CD4-positive, alpha-beta T cell treated with Interleukin-15 for 4 hours (primary cell): ENCODE measurements around the gene MAP7D1.
A peak's percentile ranks its signal among the peaks of the same experiment; 100 is the strongest.

ENCODE experiments used
- DNase-seq: peaks from one replicate; pipeline ENCODE4 v3.0.0-alpha.2; 2020; ENCODE audit warnings: low spot score

MAP7D1 gene

GRCh38 chr1:36155408-36156328 lies at the start of gene MAP7D1:
MAP7D1 (plus strand) TSS chr1:36156160; CDS start chr1:36156418, 258 bp downstream.
- DNase-seq = peak; percentile 85

- DNase-seq = no peak
Measured at GRCh38 chr1:36106269-36106668, 49.7 kb upstream of the MAP7D1 start.

- no peak for DNase-seq
Measured at GRCh38 chr1:36107394-36107793, 48.6 kb upstream of the MAP7D1 start.

- no peak for DNase-seq
Measured at GRCh38 chr1:36108314-36108713, 47.6 kb upstream of the MAP7D1 start.

DNA sequence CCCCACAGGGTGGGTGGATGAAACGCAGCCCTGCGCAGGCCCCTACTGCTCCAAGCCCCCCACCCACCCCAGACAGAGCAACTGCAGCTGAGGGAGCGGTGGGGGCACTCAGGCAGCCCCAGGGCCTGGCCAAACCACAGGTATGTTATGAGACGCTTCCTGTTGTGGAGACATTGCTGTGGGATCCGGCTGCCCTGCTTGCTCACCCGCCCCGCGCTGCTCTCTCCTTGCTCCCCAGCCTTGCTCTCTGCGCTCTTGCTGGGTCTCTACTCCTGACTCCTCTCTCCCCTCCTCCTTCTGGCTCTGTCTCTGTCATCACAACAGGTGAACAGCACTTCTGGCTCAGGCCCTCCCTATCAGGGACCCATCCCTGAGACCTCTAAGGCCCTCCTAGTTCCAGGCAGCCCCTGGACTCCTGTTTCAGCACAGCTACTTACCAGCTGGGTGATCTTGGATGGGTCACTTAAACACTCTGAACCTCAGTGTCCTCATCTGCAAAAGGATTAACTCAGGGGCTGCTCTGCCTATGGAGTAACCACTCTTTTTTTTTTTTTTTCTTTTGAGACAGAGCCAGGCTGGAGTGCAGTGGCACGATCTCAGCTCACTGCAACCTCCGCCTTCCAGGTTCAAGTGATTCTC lies 46.8 kb upstream of the MAP7D1 start:
- DNase-seq = peak; percentile 24

- DNase-seq = no peak
Measured at GRCh38 chr1:36111151-36111550, 44.8 kb upstream of the MAP7D1 start.

DNA sequence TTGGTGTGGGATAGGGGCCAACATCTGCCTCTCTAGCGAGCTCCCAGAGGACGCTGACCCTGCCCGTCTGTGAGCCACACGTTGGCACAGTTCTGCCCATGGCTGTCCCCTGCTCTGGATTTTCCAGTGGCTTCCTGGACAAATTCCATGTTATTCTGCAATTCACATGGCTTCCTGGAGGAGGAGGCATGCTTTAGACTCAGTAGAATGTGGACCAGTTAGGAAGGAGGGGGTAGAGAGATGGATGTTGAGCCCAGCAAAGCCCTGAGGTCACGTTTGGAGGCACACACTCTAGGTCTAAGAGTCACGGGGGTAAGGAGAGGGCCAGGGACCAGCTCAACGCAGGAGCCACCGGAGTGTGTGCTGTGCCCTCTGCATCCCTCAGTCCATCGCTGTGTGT lies 43.1 kb upstream of the MAP7D1 start:
- DNase-seq = no peak

DNA sequence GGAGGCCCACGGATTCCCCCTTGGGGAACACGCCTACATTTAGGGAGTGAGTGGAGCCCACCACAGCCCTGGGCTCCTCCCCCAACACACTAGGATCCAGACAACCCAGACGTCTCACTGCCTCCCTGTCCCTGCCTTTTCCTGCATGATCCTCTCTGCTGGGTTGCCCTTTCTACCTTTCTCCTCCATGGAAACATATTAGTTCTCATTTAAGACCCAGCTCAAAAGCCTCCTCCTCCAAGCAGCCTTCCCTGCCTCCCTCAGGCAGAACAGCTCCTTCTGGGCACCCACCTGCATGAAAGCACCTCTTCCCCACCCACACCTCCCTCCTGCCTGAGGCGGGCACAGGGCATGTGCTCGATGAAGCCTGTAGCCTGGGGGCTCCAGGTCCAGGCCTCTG lies 41.6 kb upstream of the MAP7D1 start:
- no peak for DNase-seq

DNA sequence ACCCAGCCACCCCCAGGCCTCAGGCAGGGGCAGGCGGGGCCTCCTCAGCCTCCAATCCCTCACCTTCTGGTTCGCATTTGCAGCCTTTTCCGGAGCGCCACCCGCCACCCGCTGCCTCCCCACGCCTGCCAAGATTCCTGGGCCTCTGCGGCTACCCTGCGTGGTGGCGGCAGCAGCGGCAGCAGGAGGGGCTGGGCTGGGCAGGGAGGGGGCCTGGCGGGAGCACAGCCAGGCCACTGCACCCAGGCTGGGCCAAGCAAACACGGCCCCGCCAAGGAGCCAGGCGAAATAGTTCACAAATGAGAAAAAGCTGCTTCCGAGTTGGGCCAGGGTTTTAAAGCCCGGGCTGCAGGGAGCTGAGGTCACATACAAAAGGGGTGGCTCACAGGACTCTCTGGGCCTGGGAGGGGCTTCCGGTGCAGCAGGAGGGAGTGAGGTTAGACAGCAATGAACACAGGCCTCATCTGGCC lies 40.7 kb upstream of the MAP7D1 start:
- DNase-seq = no peak

DNA sequence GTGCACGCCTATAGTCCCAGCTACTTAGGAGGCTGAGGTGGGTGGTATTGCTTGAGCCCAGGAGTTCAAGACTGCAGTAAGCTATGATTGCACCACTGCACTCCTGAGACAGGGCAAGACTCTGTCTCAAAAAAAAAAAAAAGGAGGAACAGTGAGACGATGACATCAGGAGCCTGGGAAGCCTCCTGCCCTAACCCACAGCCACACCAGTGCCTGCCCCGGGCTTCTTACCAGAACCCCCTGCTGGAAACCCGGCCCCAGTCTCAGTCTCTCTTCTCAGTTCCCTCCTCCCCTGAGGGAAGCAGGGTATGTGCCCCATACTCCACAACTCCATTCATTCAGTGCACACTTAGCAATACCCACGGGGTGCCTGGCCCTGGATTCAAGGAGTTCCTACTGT lies 40.0 kb upstream of the MAP7D1 start:
- no peak for DNase-seq

GRCh38 chr1:36116901-36117300 lies 39.1 kb upstream of the MAP7D1 start:
- DNase-seq = no peak

DNA sequence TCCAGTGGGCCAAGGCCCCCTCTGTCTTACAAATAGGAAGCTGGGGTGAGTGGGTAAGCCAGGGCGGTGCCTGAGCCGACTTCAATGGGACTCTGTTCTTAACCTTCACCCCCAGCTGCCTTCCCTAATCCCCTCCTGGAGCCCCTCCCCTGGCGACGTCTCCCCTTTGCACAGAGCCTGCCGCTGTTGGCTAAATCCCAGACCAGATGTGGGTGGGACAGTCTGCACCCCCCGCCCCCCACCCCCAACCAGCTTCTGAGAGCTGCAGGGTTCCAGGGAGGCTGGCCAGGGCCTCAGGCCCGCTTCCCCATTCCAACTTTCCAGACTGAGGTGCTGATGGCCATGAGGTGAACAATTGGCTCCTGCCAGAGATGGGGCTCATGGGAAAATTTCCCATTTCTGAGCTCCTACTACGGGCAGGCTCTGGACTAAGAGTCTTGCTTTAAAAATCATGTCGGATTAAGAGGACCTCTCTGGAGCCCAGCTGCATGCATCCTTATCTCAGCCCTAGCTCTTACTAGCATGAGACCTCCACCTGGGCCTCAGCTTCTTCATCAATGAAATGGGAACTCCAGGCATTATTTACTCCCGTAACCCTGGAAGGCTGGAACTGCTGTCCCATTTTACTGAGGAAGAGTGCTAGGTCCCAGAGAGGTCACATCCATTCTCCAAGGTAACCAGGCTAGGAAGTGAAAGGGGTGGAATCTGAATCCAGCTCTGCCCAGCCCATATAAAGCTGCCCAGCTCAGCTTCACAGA lies 37.3 kb upstream of the MAP7D1 start:
- no peak for DNase-seq

DNA sequence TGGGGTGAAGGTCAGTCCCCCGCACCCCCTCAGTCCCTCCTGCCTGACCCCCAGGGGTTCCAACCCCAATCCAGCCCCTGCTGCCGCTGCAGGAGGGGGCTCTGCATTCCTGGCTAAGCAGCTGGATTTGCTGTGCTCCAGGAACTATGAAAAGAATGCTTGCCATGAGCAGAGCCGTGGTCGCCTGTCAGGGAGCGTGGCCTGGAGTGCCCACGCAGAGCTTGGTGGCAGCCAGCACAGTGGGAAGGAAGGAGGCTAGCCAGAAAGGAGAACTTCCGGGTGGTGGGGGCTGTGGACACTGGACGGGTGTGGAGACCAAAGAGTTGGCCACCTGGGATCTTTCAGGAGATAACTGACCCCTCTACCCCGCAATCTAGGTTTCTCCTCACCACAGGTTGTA lies 36.5 kb upstream of the MAP7D1 start:
- DNase-seq = no peak

DNA sequence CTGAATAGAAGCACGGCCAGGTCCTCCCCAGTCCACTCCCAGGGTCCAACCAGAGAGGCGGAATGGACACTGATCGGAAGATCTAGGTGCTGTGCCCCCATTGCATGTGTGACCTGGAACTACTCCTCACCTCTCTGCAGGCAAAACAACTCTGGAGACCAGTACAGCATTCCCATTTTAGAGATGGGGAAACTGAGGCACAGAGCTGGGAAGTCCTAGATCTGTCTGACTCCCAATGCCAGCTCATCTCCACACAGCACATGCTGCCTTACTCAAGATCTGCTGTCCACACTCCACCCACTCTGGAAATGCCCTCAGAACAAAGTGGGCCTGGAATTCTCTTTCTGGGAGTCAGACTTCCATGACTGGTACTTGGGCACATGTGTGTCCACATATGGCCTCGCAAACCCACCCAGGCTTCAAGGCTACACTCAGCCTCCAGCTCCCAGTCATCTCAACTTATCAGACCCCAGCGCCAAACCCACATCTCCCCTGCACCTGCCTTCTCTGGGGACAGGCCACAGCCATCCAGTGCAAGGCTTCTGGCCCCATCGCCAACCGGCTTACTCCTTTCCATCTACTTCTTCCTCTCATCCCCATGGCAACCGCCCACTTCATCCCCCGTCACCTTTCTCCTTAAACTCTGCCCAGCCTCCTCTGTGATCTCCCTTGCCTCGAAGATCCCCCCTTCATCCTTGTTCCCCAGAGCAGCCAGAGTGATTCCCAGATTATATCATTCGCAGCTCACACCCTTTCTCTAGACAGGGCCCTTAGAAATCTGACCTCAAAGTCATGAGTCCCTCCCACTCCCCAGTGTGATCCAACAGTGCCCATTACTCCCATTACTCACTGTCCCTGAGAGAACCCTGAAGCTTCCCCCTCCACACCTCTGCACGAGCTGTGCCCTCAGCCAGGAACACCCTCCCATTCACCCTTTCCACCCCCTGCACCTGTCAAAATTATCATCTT lies 33.6 kb upstream of the MAP7D1 start:
- DNase-seq = no peak

DNA sequence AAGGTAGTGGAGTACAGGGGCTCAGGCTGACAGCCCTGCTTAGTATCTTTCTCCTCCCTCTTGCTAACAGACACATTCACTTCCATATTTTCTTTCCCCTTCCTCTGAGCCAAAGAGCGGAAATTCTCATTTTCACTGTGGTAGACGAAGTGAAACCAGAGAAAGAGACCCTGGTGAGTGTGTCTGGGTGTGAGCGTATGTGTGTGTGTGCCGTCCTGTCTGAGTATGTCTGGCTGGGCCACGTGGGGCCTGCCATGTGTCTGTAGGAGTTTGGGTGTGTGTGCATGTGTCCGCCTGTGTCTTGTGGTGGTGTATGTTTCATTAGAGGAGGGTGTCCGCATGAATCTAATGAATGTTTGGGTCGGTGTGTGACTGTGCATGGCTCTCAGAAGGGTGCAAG lies 32.6 kb upstream of the MAP7D1 start:
- DNase-seq = peak; percentile 4

DNA sequence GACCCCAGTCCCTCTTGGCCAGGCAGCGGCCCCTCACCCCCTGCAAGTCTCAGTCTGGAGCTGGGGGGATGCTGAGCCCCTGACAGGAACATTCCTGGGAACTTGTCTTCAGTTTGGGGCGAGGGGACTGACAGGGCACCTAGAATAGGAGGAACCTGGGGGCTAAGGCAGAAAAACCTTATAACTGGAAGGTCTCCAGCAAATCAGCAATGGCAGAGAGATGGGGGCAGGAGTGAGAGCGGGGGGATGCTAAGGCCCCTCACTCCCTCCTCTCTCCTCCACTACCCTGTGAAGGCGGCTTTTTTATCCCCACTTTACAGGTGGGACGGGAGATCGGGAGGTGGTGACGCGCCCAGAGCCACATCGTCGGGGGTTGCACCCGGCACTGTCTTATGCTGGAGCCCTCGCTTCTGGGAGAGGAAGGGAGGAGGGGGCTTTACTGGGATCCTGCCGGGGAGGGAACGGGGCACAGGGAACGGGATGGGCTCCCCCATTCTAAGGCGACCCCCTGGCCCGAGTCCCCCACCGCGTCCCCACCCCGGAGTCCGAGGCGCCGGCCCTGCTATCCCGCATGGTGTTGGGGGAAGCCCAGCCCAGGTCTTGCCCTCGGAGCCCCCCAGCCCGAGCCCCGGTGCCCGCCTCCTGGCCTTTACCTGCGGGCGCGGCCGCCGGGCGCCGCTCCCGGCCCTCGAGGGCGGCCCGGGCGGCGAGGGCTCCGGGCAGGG lies 31.4 kb upstream of the MAP7D1 start:
- no peak for DNase-seq

DNA sequence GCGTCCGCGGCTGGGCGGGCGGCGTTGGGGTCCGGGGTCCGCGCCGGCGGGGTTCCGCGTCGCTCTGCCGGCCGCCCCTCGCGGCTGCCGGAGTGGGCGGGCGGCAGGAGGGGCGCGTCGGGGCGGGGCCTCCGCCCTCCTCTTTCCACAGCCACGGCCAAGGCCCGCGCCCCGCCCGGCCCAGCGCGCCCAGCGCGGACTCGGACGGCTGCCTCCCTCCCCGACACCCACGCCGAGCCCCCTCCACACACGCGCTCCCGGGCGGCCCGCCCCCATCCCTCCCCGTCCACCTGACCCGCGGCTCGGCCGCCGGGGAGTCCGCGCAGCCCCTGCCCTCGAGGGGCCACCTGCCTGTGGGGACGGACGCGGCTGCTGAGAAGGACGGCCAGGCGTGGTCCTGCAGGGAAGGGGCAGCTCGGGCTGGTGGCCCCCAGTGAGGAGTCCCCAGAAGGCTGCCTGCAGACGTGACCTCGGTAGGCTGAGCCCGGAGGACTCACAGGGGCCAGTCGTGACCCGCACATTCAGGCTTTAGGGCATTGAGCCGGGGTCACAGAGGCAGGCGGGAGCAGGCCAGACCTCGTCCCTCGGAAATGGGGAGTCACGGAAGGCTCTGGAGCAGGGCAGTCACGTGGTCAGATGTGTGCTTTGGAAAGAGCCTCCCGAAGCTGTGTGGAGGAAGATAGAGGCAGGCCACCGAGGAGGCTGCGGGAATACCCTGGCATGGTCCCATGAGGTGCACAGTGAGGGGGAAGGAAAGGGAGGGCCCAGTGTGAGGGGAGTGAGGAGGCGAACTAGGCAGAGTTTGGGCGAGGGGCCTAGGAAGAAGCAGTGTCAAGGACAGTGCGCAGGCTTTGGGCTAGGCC lies 30.6 kb upstream of the MAP7D1 start, which contains the start of gene COL8A2:
Gene COL8A2, minus strand, starts transcription at position 94 of the 863 bp plus-strand sequence. CDS start 24,980 bp downstream, outside the sequence.
- no peak for DNase-seq

- DNase-seq = no peak
Measured at GRCh38 chr1:36126005-36126716, 29.8 kb upstream of the MAP7D1 start.
